Neural cell (in vitro differentiated cells): Measurements from ENCODE around the gene ABCC9. TPM values are rescaled to one million over a fixed set of nuclear protein-coding genes. Genes with fewer than 3 reads are reported as not detected.

Experiments used
- H2AFZ ChIP-seq: fragments of 200-600, 300-800 bp; sonication (generic), shearing (Covaris generic); 2 replicates; pipeline ENCODE4 v1.6.0; 2014; ENCODE audit warnings: low read depth, mild to moderate bottlenecking, antibody characterized with exemption, low read length, moderate library complexity
- H3F3A ChIP-seq: fragments of 200-600 bp; shearing (Covaris generic); 2 replicates; pipeline ENCODE4 v1.6.1; 2016; ENCODE audit warnings: mild to moderate bottlenecking, moderate library complexity, mixed read lengths, antibody characterized with exemption, low read length; ENCODE audit not compliant: insufficient read depth, poor library complexity, severe bottlenecking
- H3K27ac ChIP-seq: fragments of 200-600, 300-800 bp; sonication (generic), shearing (Covaris generic); 2 replicates; pipeline ENCODE4 v1.5.1; 2014; ENCODE audit warnings: mild to moderate bottlenecking, low read length, moderate library complexity
- H3K27me3 ChIP-seq: fragments of 300-800, 200-600 bp; sonication (generic), shearing (Covaris generic); 2 replicates; pipeline ENCODE4 v1.6.0; 2014; ENCODE audit warnings: mild to moderate bottlenecking, low read depth, low read length, moderate library complexity; ENCODE audit not compliant: insufficient read depth
- H3K36me3 ChIP-seq: fragments of 300-800, 200-600 bp; sonication (generic), shearing (Covaris generic); 2 replicates; pipeline ENCODE4 v1.5.1; 2014; ENCODE audit warnings: mild to moderate bottlenecking, antibody characterized with exemption, low read length, moderate library complexity; ENCODE audit not compliant: insufficient read depth
- H3K4me2 ChIP-seq: fragments of 300-800, 200-600 bp; sonication (generic), shearing (Covaris generic); 2 replicates; pipeline ENCODE4 v1.6.0; 2014; ENCODE audit warnings: mild to moderate bottlenecking, low read length
- H3K4me3 ChIP-seq: fragments of 300-800, 200-600 bp; sonication (generic), shearing (Covaris generic); 2 replicates; pipeline ENCODE4 v1.5.1; 2014; ENCODE audit warnings: mild to moderate bottlenecking, low read length, moderate library complexity
- H3K79me2 ChIP-seq: fragments of 200-600 bp; shearing (Covaris generic); replicated peaks from 2 replicates; pipeline ENCODE4 v1.6.0; 2014; ENCODE audit warnings: mild to moderate bottlenecking, low read length, moderate library complexity; ENCODE audit not compliant: insufficient read depth
- H3K9ac ChIP-seq: fragments of 300-800, 200-600 bp; sonication (generic), shearing (Covaris generic); 2 replicates; pipeline ENCODE4 v1.6.1; 2016; ENCODE audit warnings: mild to moderate bottlenecking, low read length, mixed read lengths
- H3K9me2 ChIP-seq: fragments of 200-600 bp; shearing (Covaris generic); 2 replicates; pipeline ENCODE4 v1.6.1; 2016; ENCODE audit warnings: mild to moderate bottlenecking, low read length, mixed read lengths; ENCODE audit not compliant: insufficient read depth
- H3K9me3 ChIP-seq: fragments of 200-600, 300-800 bp; sonication (generic), shearing (Covaris generic); 2 replicates; pipeline ENCODE4 v1.6.1; 2016; ENCODE audit warnings: mild to moderate bottlenecking, mixed run types, low read length, moderate library complexity, mixed read lengths
- H4K20me1 ChIP-seq: fragments of 200-600 bp; shearing (Covaris generic); 2 replicates; pipeline ENCODE4 v1.6.1; 2016; ENCODE audit warnings: mild to moderate bottlenecking, mixed run types; ENCODE audit not compliant: insufficient read depth
- EP300 ChIP-seq: fragments of 450-650 bp; conservative IDR thresholded peaks from 2 replicates; pipeline ENCODE4 v1.6.1; 2014; ENCODE audit warnings: antibody characterized with exemption, mild to moderate bottlenecking, moderate library complexity; ENCODE audit not compliant: poor library complexity, severe bottlenecking
- EZH2 ChIP-seq: fragments of 200-600, 300-800 bp; shearing (Covaris generic), sonication (generic); IDR thresholded peaks from 2 replicates; pipeline ENCODE4 v1.6.1; 2014; ENCODE audit warnings: antibody characterized with exemption, low read length, borderline replicate concordance, mild to moderate bottlenecking; ENCODE audit not compliant: insufficient read depth, poor library complexity, severe bottlenecking
- MXI1 ChIP-seq: fragments of 450-650 bp; conservative IDR thresholded peaks from 2 replicates; pipeline ENCODE4 v1.6.1; 2014; ENCODE audit warnings: antibody characterized with exemption, mild to moderate bottlenecking; ENCODE audit not compliant: poor library complexity, severe bottlenecking
- POLR2AphosphoS5 ChIP-seq: IDR thresholded peaks from 2 replicates; pipeline ENCODE4 v1.6.1; 2012
- RAD21 ChIP-seq: fragments of 450-650 bp; conservative IDR thresholded peaks from 2 replicates; pipeline ENCODE4 v1.6.1; 2014; ENCODE audit warnings: antibody characterized with exemption, mild to moderate bottlenecking, moderate library complexity
- SMC3 ChIP-seq: fragments of 450-650 bp; conservative IDR thresholded peaks from 2 replicates; pipeline ENCODE4 v1.6.1; 2014; ENCODE audit warnings: antibody characterized with exemption, mild to moderate bottlenecking, moderate library complexity; ENCODE audit not compliant: poor library complexity
- TAF1 ChIP-seq: IDR thresholded peaks from 2 replicates; pipeline ENCODE4 v1.6.1; 2012; ENCODE audit warnings: low read depth
- polyA plus RNA-seq: library from polyadenylated mRNA; depleted of rRNA; stranded (reverse); fragments of >200 nt; gene quantifications from 2 replicates; pipeline ENCODE4 v1.2.3, GENCODE V29; 2014
- TF ChIP-seq, protein P1 (sequence below): fragments of 450-650 bp; IDR thresholded peaks from 2 replicates; pipeline ENCODE4 v1.5.1; 2014; ENCODE audit warnings: antibody characterized with exemption, mild to moderate bottlenecking, moderate library complexity; ENCODE audit not compliant: poor library complexity, severe bottlenecking
- TF ChIP-seq, protein P2 (sequence below): IDR thresholded peaks from 2 replicates; pipeline ENCODE4 v1.6.1; 2012; ENCODE audit warnings: borderline replicate concordance

The ABCC9 gene
- polyA plus RNA-seq, 1 donor from 2014 or later, result 0.32 TPM

DNA sequence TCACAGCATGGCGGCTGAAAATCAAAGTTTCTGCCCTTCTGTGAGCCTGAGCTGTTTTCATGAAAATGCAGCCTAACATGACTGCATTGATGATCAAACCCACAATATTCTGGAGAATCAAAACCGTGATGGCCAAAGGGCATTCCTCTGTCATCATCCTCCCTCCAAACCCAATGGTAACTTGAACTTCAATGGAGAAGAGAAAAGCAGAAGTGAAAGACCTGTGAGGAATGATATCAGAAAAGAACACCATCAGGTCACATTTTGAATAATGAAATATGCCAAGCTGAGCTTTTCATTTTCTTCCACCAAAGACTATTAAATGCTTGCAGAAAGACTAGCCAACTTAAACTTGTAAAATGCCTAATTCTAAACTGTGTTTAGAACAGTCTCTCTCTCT is 174.8 kb downstream of the ABCC9 start:
- H3K27ac ChIP-seq, result no peak overlapping the region
- H3K27me3 ChIP-seq, result no peaks in the 10 kb centered on the region
- no peaks in the 10 kb centered on the region for H4K20me1 ChIP-seq
- H3F3A ChIP-seq, result no peaks in the 10 kb centered on the region
- H3K4me2 ChIP-seq, result no peak overlapping the region
- no peaks in the 10 kb centered on the region for H3K9me3 ChIP-seq
- H3K9ac ChIP-seq, result no peak overlapping the region
- H3K4me3 ChIP-seq, result no peak overlapping the region
- H3K36me3 ChIP-seq, result no peaks in the 10 kb centered on the region
- no peak for TF ChIP-seq EZH2
- TF ChIP-seq RAD21, result no peak
- no peak for TF ChIP-seq POLR2AphosphoS5
- no peak for TF ChIP-seq EP300
- TF ChIP-seq, protein P1, sequence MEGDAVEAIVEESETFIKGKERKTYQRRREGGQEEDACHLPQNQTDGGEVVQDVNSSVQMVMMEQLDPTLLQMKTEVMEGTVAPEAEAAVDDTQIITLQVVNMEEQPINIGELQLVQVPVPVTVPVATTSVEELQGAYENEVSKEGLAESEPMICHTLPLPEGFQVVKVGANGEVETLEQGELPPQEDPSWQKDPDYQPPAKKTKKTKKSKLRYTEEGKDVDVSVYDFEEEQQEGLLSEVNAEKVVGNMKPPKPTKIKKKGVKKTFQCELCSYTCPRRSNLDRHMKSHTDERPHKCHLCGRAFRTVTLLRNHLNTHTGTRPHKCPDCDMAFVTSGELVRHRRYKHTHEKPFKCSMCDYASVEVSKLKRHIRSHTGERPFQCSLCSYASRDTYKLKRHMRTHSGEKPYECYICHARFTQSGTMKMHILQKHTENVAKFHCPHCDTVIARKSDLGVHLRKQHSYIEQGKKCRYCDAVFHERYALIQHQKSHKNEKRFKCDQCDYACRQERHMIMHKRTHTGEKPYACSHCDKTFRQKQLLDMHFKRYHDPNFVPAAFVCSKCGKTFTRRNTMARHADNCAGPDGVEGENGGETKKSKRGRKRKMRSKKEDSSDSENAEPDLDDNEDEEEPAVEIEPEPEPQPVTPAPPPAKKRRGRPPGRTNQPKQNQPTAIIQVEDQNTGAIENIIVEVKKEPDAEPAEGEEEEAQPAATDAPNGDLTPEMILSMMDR, result no peak
- TF ChIP-seq TAF1, result no peak
- TF ChIP-seq MXI1, result no peak
- no peak for TF ChIP-seq SMC3
- TF ChIP-seq, protein P2, sequence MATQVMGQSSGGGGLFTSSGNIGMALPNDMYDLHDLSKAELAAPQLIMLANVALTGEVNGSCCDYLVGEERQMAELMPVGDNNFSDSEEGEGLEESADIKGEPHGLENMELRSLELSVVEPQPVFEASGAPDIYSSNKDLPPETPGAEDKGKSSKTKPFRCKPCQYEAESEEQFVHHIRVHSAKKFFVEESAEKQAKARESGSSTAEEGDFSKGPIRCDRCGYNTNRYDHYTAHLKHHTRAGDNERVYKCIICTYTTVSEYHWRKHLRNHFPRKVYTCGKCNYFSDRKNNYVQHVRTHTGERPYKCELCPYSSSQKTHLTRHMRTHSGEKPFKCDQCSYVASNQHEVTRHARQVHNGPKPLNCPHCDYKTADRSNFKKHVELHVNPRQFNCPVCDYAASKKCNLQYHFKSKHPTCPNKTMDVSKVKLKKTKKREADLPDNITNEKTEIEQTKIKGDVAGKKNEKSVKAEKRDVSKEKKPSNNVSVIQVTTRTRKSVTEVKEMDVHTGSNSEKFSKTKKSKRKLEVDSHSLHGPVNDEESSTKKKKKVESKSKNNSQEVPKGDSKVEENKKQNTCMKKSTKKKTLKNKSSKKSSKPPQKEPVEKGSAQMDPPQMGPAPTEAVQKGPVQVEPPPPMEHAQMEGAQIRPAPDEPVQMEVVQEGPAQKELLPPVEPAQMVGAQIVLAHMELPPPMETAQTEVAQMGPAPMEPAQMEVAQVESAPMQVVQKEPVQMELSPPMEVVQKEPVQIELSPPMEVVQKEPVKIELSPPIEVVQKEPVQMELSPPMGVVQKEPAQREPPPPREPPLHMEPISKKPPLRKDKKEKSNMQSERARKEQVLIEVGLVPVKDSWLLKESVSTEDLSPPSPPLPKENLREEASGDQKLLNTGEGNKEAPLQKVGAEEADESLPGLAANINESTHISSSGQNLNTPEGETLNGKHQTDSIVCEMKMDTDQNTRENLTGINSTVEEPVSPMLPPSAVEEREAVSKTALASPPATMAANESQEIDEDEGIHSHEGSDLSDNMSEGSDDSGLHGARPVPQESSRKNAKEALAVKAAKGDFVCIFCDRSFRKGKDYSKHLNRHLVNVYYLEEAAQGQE, result no peak
- no peak overlapping the region for H2AFZ ChIP-seq
- no peaks in the 10 kb centered on the region for H3K9me2 ChIP-seq
- no peaks in the 10 kb centered on the region for H3K79me2 ChIP-seq

DNA sequence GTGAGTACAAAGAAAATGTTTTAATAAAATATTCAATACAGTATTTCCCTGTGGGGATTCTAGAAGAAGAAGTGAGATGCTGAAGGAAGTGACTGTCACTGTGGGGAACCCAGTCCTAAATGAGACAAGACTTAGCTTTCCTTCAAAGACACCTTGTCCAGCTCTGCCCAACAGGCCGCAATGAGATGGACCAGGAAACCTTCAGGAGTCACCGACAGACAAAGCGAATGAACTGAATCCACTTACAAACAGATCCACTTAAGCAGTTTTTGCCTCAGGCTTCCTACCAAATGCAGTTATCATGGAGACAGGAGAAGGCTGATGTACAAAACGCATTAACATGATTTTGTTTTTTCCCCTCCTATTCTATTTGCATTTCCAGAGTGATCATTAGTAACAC is 176.3 kb downstream of the ABCC9 start:
- no peaks in the 10 kb centered on the region for H3K36me3 ChIP-seq
- no peaks in the 10 kb centered on the region for H3K79me2 ChIP-seq
- no peak overlapping the region for H3K9ac ChIP-seq
- no peak overlapping the region for H2AFZ ChIP-seq
- H3K9me3 ChIP-seq, result no peaks in the 10 kb centered on the region
- no peaks in the 10 kb centered on the region for H3F3A ChIP-seq
- H3K4me3 ChIP-seq, result no peak overlapping the region
- no peaks in the 10 kb centered on the region for H4K20me1 ChIP-seq
- no peak overlapping the region for H3K27ac ChIP-seq
- no peak overlapping the region for H3K4me2 ChIP-seq
- no peaks in the 10 kb centered on the region for H3K9me2 ChIP-seq
- H3K27me3 ChIP-seq, result no peaks in the 10 kb centered on the region
- TF ChIP-seq EZH2 (no peak), TAF1 (no peak)
- TF ChIP-seq, protein P1, result no peak
